ENCODE measurements around the gene MAEA. TPM values are rescaled to one million over a fixed set of nuclear protein-coding genes. Genes with fewer than 3 reads are reported as not detected.
A peak's percentile ranks its signal among the peaks of the same experiment; 100 is the strongest.

The MAEA gene
- total RNA-seq, 3 donors from 2014 or later, result 49.9 to 76.7 (median 62.3) TPM

DNA sequence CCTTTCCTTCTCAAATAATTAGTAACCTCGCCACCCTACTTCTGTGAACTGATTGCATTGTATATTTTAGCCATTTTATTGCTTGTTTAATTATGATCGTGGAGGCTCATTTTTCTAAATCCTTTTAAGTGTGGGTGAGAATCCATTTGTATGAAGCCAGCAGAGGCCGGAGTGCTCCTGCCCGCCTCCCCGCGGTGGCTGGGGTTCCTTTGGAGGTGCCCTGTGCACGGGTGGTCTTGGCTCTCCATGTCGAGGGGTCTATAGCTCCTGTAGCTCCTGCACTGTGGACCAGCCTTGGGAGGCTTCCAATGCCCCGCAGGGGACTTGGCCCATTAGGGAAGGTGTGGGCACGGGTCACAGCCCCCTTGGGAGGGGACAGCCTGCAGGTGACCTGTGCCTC lies 72.4 kb downstream of the MAEA start:
- no peaks in the 10 kb centered on the region for H3K27me3 ChIP-seq
- no peaks in the 10 kb centered on the region for H3K9me3 ChIP-seq
- intact Hi-C loops (cut with DNase I; ENCODE audit: low total_unique reads), result no loop called here
- TF ChIP-seq, protein P1, sequence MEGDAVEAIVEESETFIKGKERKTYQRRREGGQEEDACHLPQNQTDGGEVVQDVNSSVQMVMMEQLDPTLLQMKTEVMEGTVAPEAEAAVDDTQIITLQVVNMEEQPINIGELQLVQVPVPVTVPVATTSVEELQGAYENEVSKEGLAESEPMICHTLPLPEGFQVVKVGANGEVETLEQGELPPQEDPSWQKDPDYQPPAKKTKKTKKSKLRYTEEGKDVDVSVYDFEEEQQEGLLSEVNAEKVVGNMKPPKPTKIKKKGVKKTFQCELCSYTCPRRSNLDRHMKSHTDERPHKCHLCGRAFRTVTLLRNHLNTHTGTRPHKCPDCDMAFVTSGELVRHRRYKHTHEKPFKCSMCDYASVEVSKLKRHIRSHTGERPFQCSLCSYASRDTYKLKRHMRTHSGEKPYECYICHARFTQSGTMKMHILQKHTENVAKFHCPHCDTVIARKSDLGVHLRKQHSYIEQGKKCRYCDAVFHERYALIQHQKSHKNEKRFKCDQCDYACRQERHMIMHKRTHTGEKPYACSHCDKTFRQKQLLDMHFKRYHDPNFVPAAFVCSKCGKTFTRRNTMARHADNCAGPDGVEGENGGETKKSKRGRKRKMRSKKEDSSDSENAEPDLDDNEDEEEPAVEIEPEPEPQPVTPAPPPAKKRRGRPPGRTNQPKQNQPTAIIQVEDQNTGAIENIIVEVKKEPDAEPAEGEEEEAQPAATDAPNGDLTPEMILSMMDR (IDR thresholded peaks at IDR 0.05), result no peak
- TF ChIP-seq POLR2A (IDR thresholded peaks at IDR 0.05) (no peak), POLR2AphosphoS5 (IDR thresholded peaks at IDR 0.05) (no peak)
- no peak for DNase-seq (ENCODE audit: low spot score in 2 of 2)
- no peak overlapping the region for H3K27ac ChIP-seq
- no peaks in the 10 kb centered on the region for H3K4me1 ChIP-seq
- H3K36me3 ChIP-seq, result no peaks in the 10 kb centered on the region
- no peak overlapping the region for H3K4me3 ChIP-seq

DNA sequence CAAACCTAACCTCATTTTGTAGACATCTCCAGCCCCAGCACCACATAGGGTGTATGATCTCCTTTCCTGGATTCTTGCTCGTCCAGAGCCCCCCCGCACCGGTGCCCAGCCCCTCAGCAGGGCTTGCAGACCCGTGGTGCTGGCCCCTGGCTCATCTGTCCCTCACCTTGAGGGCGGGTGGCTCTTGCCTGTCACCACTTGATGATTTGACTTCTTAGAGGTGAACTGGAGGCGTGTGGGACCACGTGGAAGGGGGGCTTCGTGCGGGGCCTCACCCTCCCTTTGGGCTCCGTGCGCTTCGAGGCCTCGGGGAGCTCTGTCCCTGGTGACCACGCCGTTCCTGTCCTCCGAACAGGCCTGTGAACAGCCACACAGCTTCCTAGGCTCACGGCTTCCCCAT lies 72.8 kb downstream of the MAEA start:
- H3K36me3 ChIP-seq, result no peaks in the 10 kb centered on the region
- no peak overlapping the region for H3K27ac ChIP-seq
- TF ChIP-seq, protein P1 (IDR thresholded peaks at IDR 0.05), result no peak
- no peak for TF ChIP-seq POLR2AphosphoS5 (IDR thresholded peaks at IDR 0.05)
- no peak for TF ChIP-seq POLR2A (IDR thresholded peaks at IDR 0.05)
- H3K9me3 ChIP-seq, result no peaks in the 10 kb centered on the region
- no peaks in the 10 kb centered on the region for H3K27me3 ChIP-seq
- H3K4me3 ChIP-seq, result no peak overlapping the region
- H3K4me1 ChIP-seq, result no peaks in the 10 kb centered on the region
- DNase-seq (ENCODE audit: low spot score in 2 of 2), result no peak
- intact Hi-C loops (cut with DNase I; ENCODE audit: low total_unique reads), result no loop called here

GRCh38 chr4:1363513-1363912 lies 73.8 kb downstream of the MAEA start:
- intact Hi-C loops (cut with DNase I; ENCODE audit: low total_unique reads), result no loop called here
- no peak overlapping the region for H3K4me3 ChIP-seq

DNA sequence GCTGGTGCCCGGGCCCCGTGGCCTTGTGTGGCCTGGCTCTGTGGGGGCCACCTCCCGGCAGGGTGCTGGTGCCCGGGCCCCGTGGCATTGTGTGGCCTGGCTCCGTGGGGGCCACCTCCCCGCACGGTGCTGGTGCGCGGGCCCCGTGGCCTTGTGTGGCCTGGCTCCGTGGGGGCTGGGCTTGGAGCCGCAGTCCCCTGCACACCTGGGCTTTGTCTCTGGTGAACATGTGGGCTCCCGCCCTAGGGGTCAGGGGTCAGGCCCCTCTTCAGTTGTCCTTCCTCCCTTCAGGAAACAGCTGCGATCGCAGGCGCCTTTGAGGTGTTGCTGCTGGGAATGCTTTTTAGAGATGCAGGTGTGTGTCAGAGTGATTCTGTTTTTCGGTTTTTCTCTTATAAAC lies 74.5 kb downstream of the MAEA start:
- no peak for DNase-seq (ENCODE audit: low spot score in 2 of 2)
- Histone ChIP-seq H3K4me1 (no peaks in the 10 kb centered on the region), H3K27ac (no peak overlapping the region), H3K4me3 (no peak overlapping the region), H3K36me3 (no peaks in the 10 kb centered on the region), H3K9me3 (no peaks in the 10 kb centered on the region), H3K27me3 (no peaks in the 10 kb centered on the region)
- intact Hi-C loops (cut with DNase I; ENCODE audit: low total_unique reads), result no loop called here
- TF ChIP-seq, protein P1 (IDR thresholded peaks at IDR 0.05), result no peak
- TF ChIP-seq POLR2AphosphoS5 (IDR thresholded peaks at IDR 0.05) (no peak), POLR2A (IDR thresholded peaks at IDR 0.05) (no peak)

More at GRCh38 chr4:1363513-1363912, 73.8 kb downstream of the MAEA start:
- TF ChIP-seq, protein P1 (IDR thresholded peaks at IDR 0.05), result no peak
- no peak for TF ChIP-seq POLR2AphosphoS5 (IDR thresholded peaks at IDR 0.05)
- TF ChIP-seq POLR2A (IDR thresholded peaks at IDR 0.05), result no peak
- no peaks in the 10 kb centered on the region for H3K27me3 ChIP-seq
- H3K9me3 ChIP-seq, result no peaks in the 10 kb centered on the region
- DNase-seq (ENCODE audit: low spot score in 2 of 2), result no peak
- H3K36me3 ChIP-seq, result no peaks in the 10 kb centered on the region
- H3K4me1 ChIP-seq, result no peaks in the 10 kb centered on the region
- no peak overlapping the region for H3K27ac ChIP-seq

DNA sequence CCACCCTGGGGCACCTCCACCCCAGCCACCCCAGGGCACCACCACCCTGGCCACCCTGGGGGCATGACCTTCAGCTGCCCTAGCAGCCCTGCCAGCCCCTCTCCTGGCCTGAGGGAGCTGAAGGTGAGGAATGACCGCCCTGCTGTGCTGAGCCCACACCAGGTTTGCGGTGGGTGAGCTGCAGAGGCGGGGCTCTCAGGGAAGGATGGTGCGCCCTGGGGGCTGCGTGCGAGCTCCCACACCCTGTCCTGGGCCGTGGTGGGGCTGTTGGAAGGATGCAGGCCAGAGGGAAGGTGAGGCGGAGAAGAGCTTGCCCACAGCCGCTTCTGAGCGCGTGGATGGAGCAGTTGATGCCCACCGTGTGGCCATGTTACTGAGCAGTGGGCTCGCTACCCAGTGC lies 75.1 kb downstream of the MAEA start:
- Histone ChIP-seq H3K27me3 (no peaks in the 10 kb centered on the region), H3K4me1 (no peaks in the 10 kb centered on the region), H3K4me3 (no peak overlapping the region), H3K27ac (peak overlapping the region; percentile 57 to 59), H3K36me3 (no peaks in the 10 kb centered on the region), H3K9me3 (no peaks in the 10 kb centered on the region)
- intact Hi-C loops (cut with DNase I; ENCODE audit: low total_unique reads), result no loop called here
- DNase-seq (ENCODE audit: low spot score in 2 of 2), result no peak
- TF ChIP-seq POLR2A (IDR thresholded peaks at IDR 0.05) (no peak), POLR2AphosphoS5 (IDR thresholded peaks at IDR 0.05) (no peak)
- TF ChIP-seq, protein P1 (IDR thresholded peaks at IDR 0.05), result no peak
